ENCODE data around the gene C1orf232.

The C1orf232 gene

GRCh38 chr1:26125946-26126320 lies 42.8 kb downstream of the C1orf232 start:
- DNase-seq: no peak
- no peaks in the 10 kb centered on the region for H3K27me3 ChIP-seq
- no peaks in the 10 kb centered on the region for H3K36me3 ChIP-seq
- no peaks in the 10 kb centered on the region for H3K9me3 ChIP-seq
- H3K4me3 ChIP-seq (ENCODE audit: low read depth, low read length): no peak overlapping the region
- H3K4me1 ChIP-seq: no peaks in the 10 kb centered on the region; the same call in 1 of the 2 replicates
- TF ChIP-seq CTCF (IDR thresholded peaks at IDR 0.05; ENCODE audit: low read depth, low read length): no peak

GRCh38 chr1:26125382-26125781 lies 43.4 kb downstream of the C1orf232 start:
- Histone ChIP-seq H3K36me3 (no peaks in the 10 kb centered on the region), H3K4me1 (no peaks in the 10 kb centered on the region; the same call in 1 of the 2 replicates)
- no peak for TF ChIP-seq CTCF (IDR thresholded peaks at IDR 0.05; ENCODE audit: low read depth, low read length)

GRCh38 chr1:26124418-26125331 lies 44.1 kb downstream of the C1orf232 start:
- no peaks in the 10 kb centered on the region for H3K36me3 ChIP-seq
- no peak for TF ChIP-seq CTCF (IDR thresholded peaks at IDR 0.05; ENCODE audit: low read depth, low read length)
- no peaks in the 10 kb centered on the region; the same call in 1 of the 2 replicates for H3K4me1 ChIP-seq
- H3K9me3 ChIP-seq: no peaks in the 10 kb centered on the region
- H3K27me3 ChIP-seq: no peaks in the 10 kb centered on the region
- no peak overlapping the region for H3K4me3 ChIP-seq (ENCODE audit: low read depth, low read length)
- DNase-seq: no peak

More at GRCh38 chr1:26125382-26125781, 43.4 kb downstream of the C1orf232 start:
- no peak for DNase-seq
- Histone ChIP-seq H3K9me3 (no peaks in the 10 kb centered on the region), H3K27me3 (no peaks in the 10 kb centered on the region), H3K4me3 (ENCODE audit: low read depth, low read length) (no peak overlapping the region)

GRCh38 chr1:26122988-26123973 lies 45.5 kb downstream of the C1orf232 start:
- Histone ChIP-seq H3K27me3 (no peaks in the 10 kb centered on the region), H3K9me3 (no peaks in the 10 kb centered on the region), H3K36me3 (no peaks in the 10 kb centered on the region), H3K4me1 (no peaks in the 10 kb centered on the region; the same call in 1 of the 2 replicates), H3K4me3 (ENCODE audit: low read depth, low read length) (no peak overlapping the region)
- no peak for TF ChIP-seq CTCF (IDR thresholded peaks at IDR 0.05; ENCODE audit: low read depth, low read length)
- DNase-seq: no peak

- Histone ChIP-seq H3K4me3 (ENCODE audit: low read depth, low read length) (peak overlapping the region; percentile 19), H3K9me3 (no peaks in the 10 kb centered on the region), H3K4me1 (no peaks in the 10 kb centered on the region; the same call in 1 of the 2 replicates), H3K36me3 (no peaks in the 10 kb centered on the region), H3K27me3 (no peaks in the 10 kb centered on the region)
- no peak for TF ChIP-seq CTCF (IDR thresholded peaks at IDR 0.05; ENCODE audit: low read depth, low read length)
- no peak for DNase-seq
These were observed 46.6 kb downstream of the C1orf232 start for GRCh38 chr1:26121854-26122773.

All from BE2C (cell line).